K562 (cell line): ENCODE data around the gene SHC1. TPM values are rescaled to one million over a fixed set of nuclear protein-coding genes. Genes with fewer than 3 reads are reported as not detected.

ENCODE experiments used
- CBX3 ChIP-seq, 2 experiments: IDR thresholded peaks; 1 replicate in 1 of 2; 2 replicates in 1 of 2; pipeline ENCODE4 v1.6.1; 2012; ENCODE audit warnings: inconsistent platforms in 2 of 2, low read length in 2 of 2, borderline replicate concordance in 1 of 2, control low read depth in 1 of 2
- CREBBP ChIP-seq: IDR thresholded peaks from one replicate; pipeline ENCODE4 v1.6.1; 2012; ENCODE audit warnings: low read depth, mild to moderate bottlenecking, control low read depth, inconsistent platforms, low read length
- E2F3 ChIP-seq: fragments of 250-450 bp; sonication (Bioruptor Pico); IDR thresholded peaks from 2 replicates; pipeline ENCODE4 v1.4.0; 2020; ENCODE audit warnings: mild to moderate bottlenecking
- GABPB1 ChIP-seq: sonication (generic); formaldehyde crosslinking; IDR thresholded peaks from 2 replicates; pipeline ENCODE4 v1.8.0; 2022; ENCODE audit warnings: mild to moderate bottlenecking, missing genetic modification reagents
- HMG20B ChIP-seq: fragments of 250-450 bp; sonication (Bioruptor Pico); IDR thresholded peaks from 2 replicates; pipeline ENCODE4 v1.5.0; 2021; ENCODE audit warnings: mild to moderate bottlenecking
- NR3C1 ChIP-seq: sonication (generic); formaldehyde crosslinking; IDR thresholded peaks from 2 replicates; pipeline ENCODE4 v1.8.1; 2022; ENCODE audit warnings: missing genetic modification reagents
- NRF1 ChIP-seq, 2 experiments: fragments of 450-650 bp; IDR thresholded peaks in 1 of 2; conservative IDR thresholded peaks in 1 of 2; 2 replicates each; pipeline ENCODE4 v1.6.1; 2014; ENCODE audit warnings: mild to moderate bottlenecking in 2 of 2
- SMARCB1 ChIP-seq: IDR thresholded peaks from 2 replicates; pipeline ENCODE4 v1.6.1; 2011; ENCODE audit warnings: improper control_type of control experiment, low read depth; ENCODE audit not compliant: insufficient read length
- ZFX ChIP-seq: sonication (generic); formaldehyde crosslinking; IDR thresholded peaks from 2 replicates; pipeline ENCODE4 v1.8.0; 2022; ENCODE audit warnings: mild to moderate bottlenecking, missing genetic modification reagents, moderate library complexity
- ZNF24 ChIP-seq: fragments of 450-650 bp; IDR thresholded peaks from 2 replicates; pipeline ENCODE4 v1.6.1; 2016
- ZNF253 ChIP-seq: fragments of 250-450 bp; sonication (Bioruptor Pico); conservative IDR thresholded peaks from 2 replicates; pipeline ENCODE4 v1.6.1; 2021; ENCODE audit warnings: mild to moderate bottlenecking
- polyA plus RNA-seq, 8 experiments: library from polyadenylated mRNA; depleted of rRNA in 4 of 8; stranded (reverse) in 5 of 8; unstranded in 3 of 8; fragments of >200 nt; fragmentation: Nextera tagmentation in 2 of 8; fragmentation: Illumina TruSeq in 1 of 8; extraction: Ambion mirVana in 2 of 8; extraction: Trizol in 1 of 8; gene quantifications; 2 replicates each; pipeline versions ENCODE4 v1.2.1 to v1.2.3, GENCODE V29; 2011 to 2014; ENCODE audit warnings: inconsistent platforms in 1 of 8, missing spikeins in 1 of 8
- total RNA-seq, 7 experiments: library from RNA; depleted of rRNA in 6 of 7; stranded (reverse); fragments of >200 nt in 6 of 7; fragmentation: Illumina TruSeq in 2 of 7; extraction: Trizol in 2 of 7; gene quantifications; 2 replicates each; pipeline versions ENCODE4 v1.2.1 to v1.2.3, GENCODE V29; 2011 to 2021; ENCODE audit warnings: low replicate concordance in 1 of 7
- TF ChIP-seq, protein P1 (sequence below): fragments of 250-450 bp; sonication (Bioruptor Pico); IDR thresholded peaks from 2 replicates; pipeline ENCODE4 v1.5.0; 2021
- TF ChIP-seq, protein P2 (sequence below): fragments of 450-650 bp; IDR thresholded peaks from one replicate; pipeline ENCODE4 v1.6.1; 2018; ENCODE audit warnings: mild to moderate bottlenecking, moderate library complexity; ENCODE audit not compliant: partially characterized antibody
- TF ChIP-seq, protein P3 (sequence below): fragments of 450-650 bp; formaldehyde crosslinking; IDR thresholded peaks from 2 replicates; pipeline ENCODE4 v1.4.0; 2020; ENCODE audit warnings: mild to moderate bottlenecking, moderate library complexity
- TF ChIP-seq, protein P4 (sequence below): fragments of 250-450 bp; sonication (Bioruptor Pico); IDR thresholded peaks from 2 replicates; pipeline ENCODE4 v1.4.0; 2020; ENCODE audit warnings: mild to moderate bottlenecking, moderate library complexity

SHC1 gene
- total and polyA plus RNA-seq, 9 of the 15 experiments (the other 6 are each of a cell fraction or from before 2014, with no cell fraction given): 4.1 to 113 (median 51.9) TPM

DNA sequence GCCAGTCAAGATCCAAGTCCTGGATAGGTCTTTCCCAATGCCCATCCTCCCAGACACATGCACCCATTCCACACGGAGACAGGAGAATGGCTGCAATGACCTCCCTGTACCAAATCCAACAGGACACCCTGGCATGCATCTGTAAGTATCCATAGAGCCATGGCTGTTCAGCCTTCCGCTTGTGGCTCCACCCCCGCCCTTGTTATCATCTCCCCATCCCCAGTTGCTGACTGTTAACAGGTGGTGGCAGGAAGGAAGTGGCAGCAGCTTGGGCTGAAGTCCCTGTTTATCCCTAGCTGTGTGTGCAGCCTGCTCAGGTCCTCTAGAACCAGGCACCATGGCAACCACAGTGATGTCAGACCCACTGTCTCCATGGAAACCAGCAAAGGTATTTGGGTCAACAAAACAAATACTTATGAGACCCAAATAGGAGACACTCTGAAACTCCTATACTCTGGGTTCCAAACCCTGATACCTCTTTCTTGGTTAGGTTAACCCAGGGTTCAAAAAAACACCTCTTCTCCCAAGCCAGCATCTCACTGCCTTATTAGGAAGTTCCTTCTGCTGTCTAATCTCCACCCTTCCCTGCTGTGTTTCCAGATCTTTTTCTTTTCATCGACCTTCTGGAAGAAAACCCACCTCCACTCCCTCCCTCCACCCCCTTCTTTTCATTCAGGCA lies 15.4 kb downstream of the SHC1 start (continued):
- TF ChIP-seq NRF1 (conservative IDR thresholded peaks at IDR 0.05 in 1 of 2, IDR thresholded peaks at IDR 0.05 in 1 of 2): peak; percentile 15 to 25; a peak in 1 of 4 replicates
- no peak for TF ChIP-seq CREBBP
- TF ChIP-seq, protein P1, sequence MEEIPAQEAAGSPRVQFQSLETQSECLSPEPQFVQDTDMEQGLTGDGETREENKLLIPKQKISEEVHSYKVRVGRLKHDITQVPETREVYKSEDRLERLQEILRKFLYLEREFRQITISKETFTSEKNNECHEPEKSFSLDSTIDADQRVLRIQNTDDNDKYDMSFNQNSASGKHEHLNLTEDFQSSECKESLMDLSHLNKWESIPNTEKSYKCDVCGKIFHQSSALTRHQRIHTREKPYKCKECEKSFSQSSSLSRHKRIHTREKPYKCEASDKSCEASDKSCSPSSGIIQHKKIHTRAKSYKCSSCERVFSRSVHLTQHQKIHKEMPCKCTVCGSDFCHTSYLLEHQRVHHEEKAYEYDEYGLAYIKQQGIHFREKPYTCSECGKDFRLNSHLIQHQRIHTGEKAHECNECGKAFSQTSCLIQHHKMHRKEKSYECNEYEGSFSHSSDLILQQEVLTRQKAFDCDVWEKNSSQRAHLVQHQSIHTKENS (CRISPR knock-in tag): no peak
- no peak for TF ChIP-seq E2F3 (CRISPR knock-in tag)
- no peak for TF ChIP-seq HMG20B (CRISPR knock-in tag)
- TF ChIP-seq, protein P2, sequence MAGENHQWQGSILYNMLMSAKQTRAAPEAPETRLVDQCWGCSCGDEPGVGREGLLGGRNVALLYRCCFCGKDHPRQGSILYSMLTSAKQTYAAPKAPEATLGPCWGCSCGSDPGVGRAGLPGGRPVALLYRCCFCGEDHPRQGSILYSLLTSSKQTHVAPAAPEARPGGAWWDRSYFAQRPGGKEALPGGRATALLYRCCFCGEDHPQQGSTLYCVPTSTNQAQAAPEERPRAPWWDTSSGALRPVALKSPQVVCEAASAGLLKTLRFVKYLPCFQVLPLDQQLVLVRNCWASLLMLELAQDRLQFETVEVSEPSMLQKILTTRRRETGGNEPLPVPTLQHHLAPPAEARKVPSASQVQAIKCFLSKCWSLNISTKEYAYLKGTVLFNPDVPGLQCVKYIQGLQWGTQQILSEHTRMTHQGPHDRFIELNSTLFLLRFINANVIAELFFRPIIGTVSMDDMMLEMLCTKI: no peak
- TF ChIP-seq CBX3 (IDR thresholded peaks at IDR 0.05; ENCODE audit: borderline replicate concordance in 1 of 2, low read length in 2 of 2): no peak; a peak in 1 of 3 replicates
- 0 out of 2 replicates have a peak, but pooled peaks have one; percentile 2 for TF ChIP-seq GABPB1 (CRISPR knock-in tag)
- TF ChIP-seq, protein P3, sequence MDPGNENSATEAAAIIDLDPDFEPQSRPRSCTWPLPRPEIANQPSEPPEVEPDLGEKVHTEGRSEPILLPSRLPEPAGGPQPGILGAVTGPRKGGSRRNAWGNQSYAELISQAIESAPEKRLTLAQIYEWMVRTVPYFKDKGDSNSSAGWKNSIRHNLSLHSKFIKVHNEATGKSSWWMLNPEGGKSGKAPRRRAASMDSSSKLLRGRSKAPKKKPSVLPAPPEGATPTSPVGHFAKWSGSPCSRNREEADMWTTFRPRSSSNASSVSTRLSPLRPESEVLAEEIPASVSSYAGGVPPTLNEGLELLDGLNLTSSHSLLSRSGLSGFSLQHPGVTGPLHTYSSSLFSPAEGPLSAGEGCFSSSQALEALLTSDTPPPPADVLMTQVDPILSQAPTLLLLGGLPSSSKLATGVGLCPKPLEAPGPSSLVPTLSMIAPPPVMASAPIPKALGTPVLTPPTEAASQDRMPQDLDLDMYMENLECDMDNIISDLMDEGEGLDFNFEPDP: no peak
- no peak for TF ChIP-seq NR3C1
- no peak for TF ChIP-seq SMARCB1
- TF ChIP-seq ZNF24: no peak
- no peak for TF ChIP-seq ZNF253 (CRISPR knock-in tag)
- TF ChIP-seq, protein P4, sequence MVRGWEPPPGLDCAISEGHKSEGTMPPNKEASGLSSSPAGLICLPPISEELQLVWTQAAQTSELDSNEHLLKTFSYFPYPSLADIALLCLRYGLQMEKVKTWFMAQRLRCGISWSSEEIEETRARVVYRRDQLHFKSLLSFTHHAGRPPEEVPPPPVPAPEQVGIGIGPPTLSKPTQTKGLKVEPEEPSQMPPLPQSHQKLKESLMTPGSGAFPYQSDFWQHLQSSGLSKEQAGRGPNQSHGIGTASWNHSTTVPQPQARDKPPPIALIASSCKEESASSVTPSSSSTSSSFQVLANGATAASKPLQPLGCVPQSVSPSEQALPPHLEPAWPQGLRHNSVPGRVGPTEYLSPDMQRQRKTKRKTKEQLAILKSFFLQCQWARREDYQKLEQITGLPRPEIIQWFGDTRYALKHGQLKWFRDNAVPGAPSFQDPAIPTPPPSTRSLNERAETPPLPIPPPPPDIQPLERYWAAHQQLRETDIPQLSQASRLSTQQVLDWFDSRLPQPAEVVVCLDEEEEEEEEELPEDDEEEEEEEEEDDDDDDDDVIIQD (CRISPR knock-in tag): no peak
- no peak for TF ChIP-seq ZFX (CRISPR knock-in tag)
